HEK293T (cell line): ENCODE measurements around the gene B3GLCT.

Source experiments
- CTCF ChIA-PET: fragments of 350-600 bp; formaldehyde crosslinking; extraction: SDS; loops from one replicate; lab custom pipeline; 2021; ENCODE audit warnings: antibody characterized with exemption, inconsistent platforms; lab: Yijun Ruan, JAX
- POLR2A ChIA-PET: fragments of 350-600 bp; formaldehyde crosslinking; extraction: SDS; loops from one replicate; lab custom pipeline; 2020; ENCODE audit warnings: antibody characterized with exemption, inconsistent platforms; lab: Yijun Ruan, JAX
- DNase-seq: peaks from one replicate; pipeline ENCODE4 v3.0.0; 2012; ENCODE audit warnings: mixed read lengths; ENCODE audit errors: extremely low spot score
- ARNT ChIP-seq: fragments of 450-650 bp; IDR thresholded peaks from 2 replicates; pipeline ENCODE4 v1.6.1; 2017; ENCODE audit warnings: mild to moderate bottlenecking
- BHLHE40 ChIP-seq: fragments of 450-650 bp; IDR thresholded peaks from 2 replicates; pipeline ENCODE4 v1.6.1; 2016; ENCODE audit warnings: mild to moderate bottlenecking, moderate library complexity, borderline replicate concordance
- CTBP1 ChIP-seq: fragments of 450-650 bp; IDR thresholded peaks from 2 replicates; pipeline ENCODE4 v1.6.1; 2016; ENCODE audit warnings: borderline replicate concordance
- ELF4 ChIP-seq: fragments of 450-650 bp; IDR thresholded peaks from 2 replicates; pipeline ENCODE4 v1.6.1; 2017; ENCODE audit warnings: antibody characterized with exemption
- FOXA1 ChIP-seq: fragments of 450-650 bp; IDR thresholded peaks from 2 replicates; pipeline ENCODE4 v1.6.1; 2016; ENCODE audit warnings: mild to moderate bottlenecking
- FOXK2 ChIP-seq: fragments of 450-650 bp; IDR thresholded peaks from 2 replicates; pipeline ENCODE4 v1.6.1; 2016; ENCODE audit warnings: mild to moderate bottlenecking
- FOXM1 ChIP-seq: fragments of 450-650 bp; IDR thresholded peaks from 2 replicates; pipeline ENCODE4 v1.6.1; 2017; ENCODE audit warnings: mild to moderate bottlenecking, borderline replicate concordance
- HDGF ChIP-seq: fragments of 450-650 bp; IDR thresholded peaks from 2 replicates; pipeline ENCODE4 v1.6.1; 2017; ENCODE audit warnings: antibody characterized with exemption, borderline replicate concordance
- L3MBTL2 ChIP-seq: fragments of 450-650 bp; conservative IDR thresholded peaks from 2 replicates; pipeline ENCODE4 v1.6.1; 2016; ENCODE audit warnings: mild to moderate bottlenecking
- LEF1 ChIP-seq: fragments of 450-650 bp; IDR thresholded peaks from 2 replicates; pipeline ENCODE4 v1.6.1; 2017; ENCODE audit warnings: mild to moderate bottlenecking, borderline replicate concordance
- NFRKB ChIP-seq: fragments of 450-650 bp; IDR thresholded peaks from 2 replicates; pipeline ENCODE4 v1.6.1; 2016; ENCODE audit warnings: mild to moderate bottlenecking, moderate library complexity
- PKNOX1 ChIP-seq: fragments of 450-650 bp; IDR thresholded peaks from 2 replicates; pipeline ENCODE4 v1.6.1; 2016
- SP1 ChIP-seq: fragments of 450-650 bp; IDR thresholded peaks from 2 replicates; pipeline ENCODE4 v1.6.1; 2017
- SUZ12 ChIP-seq: fragments of 450-650 bp; IDR thresholded peaks from 2 replicates; pipeline ENCODE4 v1.6.1; 2016; ENCODE audit warnings: mild to moderate bottlenecking
- TARDBP ChIP-seq: fragments of 450-650 bp; IDR thresholded peaks from 2 replicates; pipeline ENCODE4 v1.6.1; 2016
- ZNF384 ChIP-seq: fragments of 450-650 bp; IDR thresholded peaks from 2 replicates; pipeline ENCODE4 v1.6.1; 2016

Gene B3GLCT

GRCh38 chr13:31357581-31357980 is 157.8 kb downstream of the B3GLCT start:
- TF ChIP-seq L3MBTL2 (no peak), SUZ12 (no peak), ELF4 (no peak), TARDBP (no peak), ARNT (no peak), SP1 (no peak), CTBP1 (no peak), BHLHE40 (no peak)
- ChIA-PET CTCF (no interaction called here), POLR2A (no interaction called here)
- no peak for DNase-seq

GRCh38 chr13:31361673-31362072 is 161.9 kb downstream of the B3GLCT start:
- POLR2A ChIA-PET = no interaction called here
- DNase-seq = no peak
- CTCF ChIA-PET = no interaction called here
- no peak for TF ChIP-seq ELF4
- no peak for TF ChIP-seq HDGF
- no peak for TF ChIP-seq CTBP1
- TF ChIP-seq FOXM1 = no peak
- no peak for TF ChIP-seq FOXK2
- TF ChIP-seq PKNOX1 = no peak

- DNase-seq = no peak
- ChIA-PET POLR2A (no interaction called here), CTCF (no interaction called here)
- TF ChIP-seq SUZ12 (no peak), HDGF (no peak), PKNOX1 (no peak), TARDBP (no peak), ELF4 (no peak), FOXA1 (no peak), BHLHE40 (no peak), FOXM1 (no peak), SP1 (no peak), NFRKB (no peak), CTBP1 (no peak), FOXK2 (no peak), LEF1 (no peak)
Measured at GRCh38 chr13:31365630-31366029, 165.9 kb downstream of the B3GLCT start.

GRCh38 chr13:31367410-31367809 is 167.6 kb downstream of the B3GLCT start:
- DNase-seq = no peak
- CTCF ChIA-PET = no interaction called here
- no peak for TF ChIP-seq CTBP1
- TF ChIP-seq ZNF384 = no peak
- no peak for TF ChIP-seq TARDBP
- TF ChIP-seq FOXA1 = no peak
- TF ChIP-seq PKNOX1 = no peak
- TF ChIP-seq ELF4 = no peak
- TF ChIP-seq L3MBTL2 = no peak
- no peak for TF ChIP-seq FOXM1
- TF ChIP-seq BHLHE40 = no peak
- no peak for TF ChIP-seq NFRKB
- no peak for TF ChIP-seq LEF1
- no peak for TF ChIP-seq HDGF
- TF ChIP-seq FOXK2 = no peak
- TF ChIP-seq SUZ12 = no peak
- no peak for TF ChIP-seq ARNT
- POLR2A ChIA-PET = no interaction called here

GRCh38 chr13:31369213-31369612 is 169.4 kb downstream of the B3GLCT start:
- ChIA-PET POLR2A (no interaction called here), CTCF (interaction anchor here (0.7 kb wide), 1 partner anchor 124 kb away, joined by 3 read pairs; no protein-coding TSS in a partner anchor)
- no peak for TF ChIP-seq FOXA1
- no peak for TF ChIP-seq LEF1
- no peak for TF ChIP-seq FOXK2
- TF ChIP-seq SP1 = no peak
- no peak for TF ChIP-seq FOXM1
- no peak for TF ChIP-seq CTBP1
- no peak for TF ChIP-seq ZNF384
- no peak for TF ChIP-seq TARDBP
- no peak for TF ChIP-seq BHLHE40
- no peak for TF ChIP-seq HDGF
- TF ChIP-seq NFRKB = no peak
- no peak for TF ChIP-seq L3MBTL2
- TF ChIP-seq SUZ12 = no peak
- no peak for DNase-seq

- CTCF ChIA-PET = interaction anchor here (1.1 kb wide), 1 partner anchor 135 kb away, joined by 4 read pairs; no protein-coding TSS in a partner anchor
- POLR2A ChIA-PET = no interaction called here
- no peak for TF ChIP-seq LEF1
- TF ChIP-seq PKNOX1 = no peak
- TF ChIP-seq ARNT = no peak
- no peak for DNase-seq
Measured at GRCh38 chr13:31372454-31372853, 172.7 kb downstream of the B3GLCT start.
